H4 (cell line): Measurements from ENCODE around the gene RTTN. TPM values are rescaled to one million over a fixed set of nuclear protein-coding genes. Genes with fewer than 3 reads are reported as not detected.
"Not testable (repeated sequence)": the region's sequence is repeated elsewhere in the genome, so short reads cannot be mapped to it uniquely, and the experiment has no call there.

Source experiments
- DNase-seq: peaks from one replicate; pipeline ENCODE4 v3.0.0-alpha.2; 2015; ENCODE audit warnings: low spot score
- total RNA-seq: library from RNA; depleted of rRNA; stranded (reverse); fragments of >200 nt; shearing (Covaris generic); gene quantifications from 2 replicates; pipeline ENCODE4 v1.2.3, GENCODE V29; 2014; rRNA removed

RTTN gene
- 10.1 and 12.2 TPM in 2 replicates for total RNA-seq

DNA sequence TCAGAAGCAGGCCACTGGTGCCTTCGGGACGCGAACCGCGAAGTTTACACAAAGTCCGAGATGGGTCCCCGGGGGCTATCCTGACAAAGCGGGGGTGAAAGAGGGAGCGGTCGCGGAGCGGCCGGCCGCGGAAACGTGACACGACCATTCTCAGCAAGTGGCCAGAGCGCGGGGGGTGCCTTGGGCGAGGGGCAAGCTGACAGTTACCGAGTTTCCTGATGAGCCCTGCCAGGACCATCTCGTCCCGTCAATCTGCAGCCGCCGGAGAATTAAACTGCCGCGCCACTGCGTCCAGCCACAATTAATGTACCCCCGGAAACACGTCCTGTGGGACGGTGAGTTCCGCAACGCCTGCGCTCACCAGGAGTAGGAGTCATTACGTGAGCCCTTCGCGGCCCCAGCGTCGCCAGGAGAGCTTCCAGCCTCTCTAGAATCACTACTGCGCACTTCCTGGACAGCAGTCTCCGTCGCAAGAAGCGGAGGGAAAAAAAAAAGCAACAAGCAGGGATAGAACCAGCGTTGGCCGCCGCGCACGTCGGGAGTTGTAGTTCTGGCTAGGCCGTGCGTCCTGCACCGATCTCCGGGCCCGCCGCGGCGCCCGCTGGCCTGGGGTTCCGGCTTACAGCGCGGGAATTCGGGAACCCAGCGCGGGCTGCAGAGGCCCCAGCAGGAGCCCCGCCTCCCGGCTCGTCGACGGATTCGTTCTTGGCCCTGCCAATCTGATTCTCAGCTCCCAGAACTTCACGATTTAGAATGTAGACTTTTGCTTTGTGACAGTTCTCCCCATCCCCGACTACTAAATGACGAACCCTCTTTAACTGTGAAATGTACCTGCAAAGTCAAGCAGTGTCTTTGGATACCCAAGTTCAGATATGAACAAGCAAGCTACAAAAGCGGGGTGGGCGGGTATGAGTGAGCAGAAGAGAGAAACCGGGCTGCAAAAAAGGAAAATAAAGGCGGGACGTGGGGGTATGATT is at the start of gene RTTN:
Gene RTTN (minus strand): TSS at position 267 of the 977 bp plus-strand sequence. CDS start 29 bp downstream, at position 238.
- DNase-seq: peak; percentile 92

DNA sequence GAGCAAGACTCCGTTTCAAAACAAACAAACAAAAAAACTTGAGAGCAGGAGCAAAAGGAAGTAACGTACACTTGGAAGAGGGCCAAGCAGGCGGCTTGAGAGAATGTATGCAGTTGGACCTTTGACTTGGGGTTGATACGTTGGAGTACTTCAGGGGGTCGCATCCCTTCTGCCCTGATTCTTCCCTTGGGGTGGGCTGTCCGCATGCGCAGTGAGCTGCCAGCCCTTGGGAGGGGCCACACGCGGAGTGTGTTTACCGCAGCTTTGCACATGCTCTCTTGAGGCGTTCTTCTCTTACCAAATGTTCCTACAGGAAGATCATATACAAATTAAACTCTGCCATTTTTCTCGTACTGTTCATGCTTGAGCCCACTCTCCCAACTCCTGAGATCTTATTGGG is 45.3 kb upstream of the RTTN start:
- no peak for DNase-seq

- not testable (repeated sequence) for DNase-seq
These were observed 44.4 kb upstream of the RTTN start for GRCh38 chr18:70249861-70250260.

DNA sequence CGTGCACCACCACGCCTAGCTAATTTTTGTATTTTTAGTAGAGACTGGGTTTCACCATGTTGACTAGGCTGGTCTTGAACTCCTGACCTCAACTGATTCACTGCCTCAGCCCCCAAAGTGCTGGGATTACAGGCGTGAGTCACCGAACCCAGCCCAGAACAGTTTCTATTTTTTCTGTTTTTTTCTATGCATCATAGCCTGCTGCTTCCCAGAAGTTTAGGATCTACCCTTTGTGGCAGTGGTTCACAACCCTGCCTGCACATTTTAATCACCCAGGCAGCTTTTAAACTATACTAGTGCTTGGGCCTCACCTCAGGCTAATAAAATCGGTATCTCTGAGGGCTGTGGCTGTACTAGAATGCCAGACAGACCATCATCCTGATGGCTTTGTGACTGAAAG is 43.6 kb upstream of the RTTN start:
- peak; percentile 50 for DNase-seq

DNA sequence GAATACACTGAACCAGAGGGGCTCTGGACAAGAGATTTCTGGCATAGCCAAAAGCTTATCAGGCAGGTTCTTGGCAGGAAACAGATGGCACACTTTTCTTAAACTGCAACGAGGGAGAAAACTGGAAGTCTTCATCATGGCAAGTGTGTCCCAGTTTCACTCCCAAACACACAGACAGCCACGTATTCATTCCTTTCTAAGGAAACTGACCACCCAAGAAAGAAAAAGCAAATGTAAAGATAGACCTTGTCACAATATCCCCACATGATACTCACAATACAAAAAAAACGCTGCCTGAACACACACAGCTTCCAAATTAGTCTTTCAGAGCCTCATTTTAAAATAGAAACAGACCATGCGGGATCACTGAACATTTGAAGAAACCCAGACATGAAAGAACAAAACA is 40.6 kb upstream of the RTTN start:
- no peak for DNase-seq

- DNase-seq: peak; percentile 23
These were observed 37.8 kb upstream of the RTTN start for GRCh38 chr18:70243131-70243929.

GRCh38 chr18:70236921-70237320 is 31.4 kb upstream of the RTTN start:
- DNase-seq: not testable (repeated sequence)

- DNase-seq: no peak
These were observed 30.0 kb upstream of the RTTN start for GRCh38 chr18:70235478-70235877.

- no peak for DNase-seq
These were observed 29.4 kb upstream of the RTTN start for GRCh38 chr18:70234667-70235459.

DNA sequence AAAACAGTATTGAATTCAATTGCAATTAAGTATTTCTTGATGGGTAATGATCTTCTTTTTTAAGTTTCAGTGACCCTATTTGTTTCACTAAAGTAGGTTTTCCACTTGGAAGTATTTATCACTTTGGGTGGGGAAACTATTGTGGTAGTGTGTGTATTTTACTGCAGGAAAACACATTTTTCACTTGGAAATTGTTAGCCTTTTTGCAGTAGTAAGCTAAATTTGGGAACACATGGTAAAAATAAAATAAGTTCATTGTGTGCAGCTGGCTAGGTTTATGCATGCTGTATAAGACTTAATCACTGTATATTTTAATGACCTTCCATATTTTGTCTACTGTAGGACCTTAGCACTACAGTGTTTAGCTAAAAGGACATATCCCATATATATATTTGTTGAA is 28.5 kb upstream of the RTTN start:
- no peak for DNase-seq

- no peak for DNase-seq
These were observed 26.8 kb upstream of the RTTN start for GRCh38 chr18:70232261-70232660.

- no peak for DNase-seq
These were observed 24.2 kb upstream of the RTTN start for GRCh38 chr18:70229639-70230038.

DNA sequence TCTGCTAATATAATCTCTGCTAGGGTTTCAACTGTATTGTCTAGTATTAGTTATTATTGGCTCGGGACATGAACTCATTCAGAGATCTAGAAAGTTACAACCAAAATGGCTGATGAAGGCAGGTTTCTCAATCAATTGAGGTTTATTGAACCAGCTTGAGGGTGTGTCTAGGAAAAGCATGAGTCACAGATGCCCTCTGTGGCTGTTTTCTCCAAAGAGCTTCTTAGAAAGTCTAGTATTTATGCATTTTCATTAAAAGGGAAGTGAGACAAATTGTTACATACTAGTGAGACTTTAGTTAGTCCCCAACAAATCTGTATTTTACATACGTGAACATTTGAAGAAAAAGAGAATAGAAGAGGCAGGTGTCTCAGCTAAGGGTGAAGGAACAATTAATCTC is 23.0 kb upstream of the RTTN start:
- DNase-seq: no peak

- no peak for DNase-seq
These were observed 22.0 kb upstream of the RTTN start for GRCh38 chr18:70227438-70227837.

GRCh38 chr18:70221915-70222278 is 16.4 kb upstream of the RTTN start:
- no peak for DNase-seq

DNA sequence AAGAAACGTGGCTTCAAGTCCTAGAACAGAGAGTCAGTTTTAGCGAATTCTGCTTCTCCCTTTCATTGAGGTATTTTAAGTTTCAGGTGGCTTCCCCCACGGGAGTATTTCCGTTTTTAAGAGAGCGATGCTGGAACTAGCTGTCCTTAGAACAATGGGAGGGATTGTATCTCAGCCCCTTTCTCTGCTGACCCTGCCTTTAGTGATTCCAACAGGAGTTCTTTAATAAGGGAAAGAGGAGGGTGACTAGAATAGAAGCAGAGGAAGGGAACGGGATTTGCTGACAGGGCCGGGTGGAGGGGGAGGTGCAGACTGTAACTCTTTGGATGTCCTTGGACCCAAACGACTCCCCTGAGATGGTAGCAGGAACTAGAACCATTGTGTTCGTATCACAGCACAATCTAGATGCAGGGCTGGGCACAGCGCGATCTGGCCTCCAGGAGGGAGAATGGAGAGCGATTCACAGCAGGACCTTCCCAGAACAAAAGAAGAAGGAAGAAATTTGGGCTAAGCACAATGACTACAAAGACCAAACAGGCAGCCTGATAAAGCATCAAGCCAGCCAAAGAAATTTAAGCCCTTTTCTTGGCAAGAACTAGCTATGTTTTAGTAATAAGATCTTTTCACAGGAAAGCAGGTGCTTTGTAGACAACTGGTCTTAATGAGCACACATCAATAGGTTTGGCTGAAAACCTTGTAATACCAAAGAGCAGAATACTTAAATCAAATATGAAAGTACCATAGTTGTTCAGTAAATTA is 15.8 kb upstream of the RTTN start:
- no peak for DNase-seq

- DNase-seq: no peak
These were observed 15.1 kb upstream of the RTTN start for GRCh38 chr18:70220628-70221027.

DNA sequence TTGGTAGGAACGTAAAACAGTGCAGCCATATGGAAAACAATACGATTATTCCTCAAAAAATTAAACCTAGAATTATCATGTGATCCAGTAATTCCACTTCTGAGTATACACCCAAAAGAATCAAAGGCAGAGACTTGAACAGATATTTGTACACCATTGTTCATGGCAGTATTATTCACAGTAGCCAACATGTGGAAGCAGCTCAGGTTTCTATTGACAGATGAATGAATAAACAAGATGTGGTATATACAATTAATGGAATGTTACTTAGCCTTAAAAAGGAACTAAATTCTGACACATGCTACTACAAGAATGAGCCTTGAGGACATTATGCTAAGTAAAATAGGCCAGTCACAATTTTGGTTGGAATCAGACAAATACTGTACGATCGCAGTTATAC is 14.2 kb upstream of the RTTN start:
- no peak for DNase-seq

DNA sequence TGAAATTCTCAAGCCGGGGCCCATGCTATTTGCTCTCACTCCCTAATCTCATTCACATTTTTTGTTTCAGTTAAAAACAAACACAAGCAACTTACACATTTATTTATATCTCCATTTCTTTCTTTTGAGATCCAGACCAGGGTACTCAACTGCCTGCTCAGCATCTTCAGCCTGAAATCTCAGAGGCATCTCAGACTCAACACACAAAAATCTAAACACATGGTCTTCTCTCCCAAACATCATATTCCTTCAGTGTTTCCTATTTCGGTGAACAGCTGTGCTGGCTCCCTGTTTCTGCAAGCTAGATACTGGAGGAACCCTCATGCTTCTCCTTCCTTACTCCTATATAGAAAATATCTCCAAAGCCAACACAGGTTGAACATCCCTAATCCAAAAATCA is 11.3 kb upstream of the RTTN start:
- no peak for DNase-seq

DNA sequence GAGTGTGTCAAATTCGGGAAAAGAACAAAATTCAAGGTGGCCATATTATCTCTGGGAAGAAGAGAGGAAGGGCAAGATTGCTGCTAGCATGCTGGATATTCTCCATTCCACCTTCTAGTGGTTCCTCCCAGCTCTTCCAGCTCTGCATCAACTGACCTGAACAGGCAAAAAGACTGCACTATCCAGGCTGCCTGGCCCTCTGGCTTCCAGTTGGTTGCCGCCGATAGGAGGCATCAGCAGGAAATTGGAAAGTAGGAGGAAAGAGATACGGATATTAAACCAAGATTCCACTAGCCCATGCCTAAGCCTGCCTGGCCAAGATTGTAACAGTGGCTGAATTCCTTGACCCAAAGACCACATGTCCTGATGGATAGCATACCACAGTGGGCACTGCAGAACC is 1.7 kb upstream of the RTTN start:
- DNase-seq: no peak

DNA sequence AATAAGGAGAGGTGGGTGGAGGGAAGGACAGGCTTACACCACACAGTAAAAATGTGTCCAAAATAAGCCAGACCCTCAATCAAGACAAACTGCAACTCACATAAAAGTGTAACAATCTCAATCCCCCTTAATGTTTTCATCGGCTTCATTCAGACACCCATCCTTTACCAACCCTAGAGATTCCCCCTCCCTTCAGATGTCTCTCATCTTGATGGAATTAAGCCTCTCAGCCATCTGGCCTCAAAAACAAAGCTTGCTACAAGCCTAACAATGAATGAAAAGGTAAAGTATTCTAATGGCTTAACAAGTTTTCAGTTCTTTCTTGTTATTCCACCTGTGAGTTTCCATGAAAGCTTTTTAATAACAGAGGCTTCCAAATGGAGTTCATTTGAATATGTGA is 5.2 kb downstream of the RTTN start:
- no peak for DNase-seq
